Mesenchymal stem cell (in vitro differentiated cells and primary cell): Measurements from ENCODE around the gene GPR39.

ENCODE experiments used
- DNase-seq: peaks from one replicate; pipeline ENCODE4 v3.0.0-alpha.2; 2013
- H2AFZ ChIP-seq: one replicate; pipeline ENCODE4 v1.6.1; 2013; ENCODE audit warnings: low read depth, mild to moderate bottlenecking, control low read depth, inconsistent platforms, low read length, moderate library complexity
- H2AK5ac ChIP-seq: 2 replicates; pipeline ENCODE4 v1.6.1; 2013; ENCODE audit warnings: low read length, moderate library complexity, mild to moderate bottlenecking, inconsistent platforms; ENCODE audit not compliant: severe bottlenecking
- H2BK120ac ChIP-seq: one replicate; pipeline ENCODE4 v1.6.1; 2013; ENCODE audit warnings: low read depth, mild to moderate bottlenecking, inconsistent platforms, low read length, moderate library complexity
- H2BK12ac ChIP-seq, 2 experiments: one replicate each; pipeline ENCODE4 v1.6.1; 2013; ENCODE audit warnings: inconsistent platforms in 2 of 2, low read length in 2 of 2, mild to moderate bottlenecking in 2 of 2, moderate library complexity in 2 of 2, control low read depth in 1 of 2
- H2BK15ac ChIP-seq: one replicate; pipeline ENCODE4 v1.6.1; 2013; ENCODE audit warnings: mild to moderate bottlenecking, low read depth, inconsistent platforms; ENCODE audit not compliant: poor library complexity, severe bottlenecking
- H2BK5ac ChIP-seq: 2 replicates; pipeline ENCODE4 v1.6.1; 2013; ENCODE audit warnings: low read depth, mild to moderate bottlenecking, low read length, control low read depth, inconsistent platforms; ENCODE audit not compliant: poor library complexity, severe bottlenecking
- H3K14ac ChIP-seq, 2 experiments: one replicate each; pipeline ENCODE4 v1.6.1; 2013; ENCODE audit warnings: inconsistent platforms in 2 of 2, low read length in 2 of 2, control low read depth in 1 of 2, mild to moderate bottlenecking in 1 of 2, moderate library complexity in 1 of 2
- H3K18ac ChIP-seq, 2 experiments: one replicate each; pipeline ENCODE4 v1.6.1; 2013; ENCODE audit warnings: inconsistent platforms in 2 of 2, low read length in 2 of 2, control low read depth in 1 of 2, low read depth in 1 of 2, mild to moderate bottlenecking in 1 of 2
- H3K23ac ChIP-seq, 2 experiments: one replicate each; pipeline ENCODE4 v1.6.1; 2013; ENCODE audit warnings: inconsistent platforms in 2 of 2, low read length in 2 of 2, mild to moderate bottlenecking in 2 of 2, moderate library complexity in 2 of 2, control low read depth in 1 of 2
- H3K27ac ChIP-seq: 2 replicates; pipeline ENCODE4 v1.5.1; 2013; ENCODE audit warnings: mild to moderate bottlenecking, moderate library complexity, low read length, control low read depth, inconsistent platforms; ENCODE audit not compliant: poor library complexity, severe bottlenecking
- H3K27me3 ChIP-seq, 2 experiments: 2 replicates each; pipeline versions ENCODE4 v1.6.1 to v1.7.0; 2013; ENCODE audit warnings: low read length in 2 of 2, mild to moderate bottlenecking in 2 of 2, moderate library complexity in 2 of 2, control low read depth in 1 of 2, inconsistent platforms in 1 of 2; ENCODE audit not compliant: control insufficient read depth in 1 of 2, insufficient read depth in 1 of 2
- H3K36me3 ChIP-seq, 2 experiments: 2 replicates each; pipeline versions ENCODE4 v1.6.1 to v1.7.0; 2013; ENCODE audit warnings: low read length in 2 of 2, control low read depth in 1 of 2, inconsistent platforms in 1 of 2, low read depth in 1 of 2, mild to moderate bottlenecking in 1 of 2; ENCODE audit not compliant: insufficient read depth in 2 of 2, control insufficient read depth in 1 of 2
- H3K4ac ChIP-seq, 2 experiments: one replicate each; pipeline ENCODE4 v1.6.1; 2013; ENCODE audit warnings: inconsistent platforms in 2 of 2, low read length in 2 of 2, mild to moderate bottlenecking in 2 of 2, moderate library complexity in 2 of 2, control low read depth in 1 of 2, low read depth in 1 of 2
- H3K4me1 ChIP-seq: 2 replicates; pipeline ENCODE4 v1.6.1; 2013; ENCODE audit warnings: low read depth, low read length, control low read depth; ENCODE audit not compliant: control insufficient read depth, insufficient read depth
- H3K4me2 ChIP-seq: 2 replicates; pipeline ENCODE4 v1.6.1; 2013; ENCODE audit warnings: low read length, mild to moderate bottlenecking, inconsistent platforms; ENCODE audit not compliant: poor library complexity, severe bottlenecking
- H3K4me3 ChIP-seq, 2 experiments: 2 replicates each; pipeline versions ENCODE4 v1.5.1 to v1.7.0; 2013; ENCODE audit warnings: low read length in 2 of 2, mild to moderate bottlenecking in 2 of 2, control low read depth in 1 of 2, low read depth in 1 of 2; ENCODE audit not compliant: insufficient read depth in 1 of 2
- H3K79me1 ChIP-seq: replicated peaks from 2 replicates; pipeline ENCODE4 v1.6.1; 2013; ENCODE audit warnings: mild to moderate bottlenecking, control low read depth, low read length, inconsistent platforms; ENCODE audit not compliant: poor library complexity, severe bottlenecking
- H3K9ac ChIP-seq: 2 replicates; pipeline ENCODE4 v1.7.0; 2013; ENCODE audit warnings: mild to moderate bottlenecking, low read length, moderate library complexity
- H3K9me3 ChIP-seq: 2 replicates; pipeline ENCODE4 v1.7.0; 2013; ENCODE audit warnings: mild to moderate bottlenecking, low read length; ENCODE audit not compliant: control insufficient read depth
- H4K8ac ChIP-seq: one replicate; pipeline ENCODE4 v1.6.1; 2013; ENCODE audit warnings: inconsistent platforms, mild to moderate bottlenecking, low read length, moderate library complexity
- H4K91ac ChIP-seq: one replicate; pipeline ENCODE4 v1.6.1; 2013; ENCODE audit warnings: mild to moderate bottlenecking, low read length, inconsistent platforms
- WGBS: methylation state at CpG from one replicate; pipeline ENCODE4 v1.1.7; 2013; ENCODE audit warnings: mixed read lengths; 5-methylcytosine and 5-hydroxymethylcytosine counted together

Gene GPR39

DNA sequence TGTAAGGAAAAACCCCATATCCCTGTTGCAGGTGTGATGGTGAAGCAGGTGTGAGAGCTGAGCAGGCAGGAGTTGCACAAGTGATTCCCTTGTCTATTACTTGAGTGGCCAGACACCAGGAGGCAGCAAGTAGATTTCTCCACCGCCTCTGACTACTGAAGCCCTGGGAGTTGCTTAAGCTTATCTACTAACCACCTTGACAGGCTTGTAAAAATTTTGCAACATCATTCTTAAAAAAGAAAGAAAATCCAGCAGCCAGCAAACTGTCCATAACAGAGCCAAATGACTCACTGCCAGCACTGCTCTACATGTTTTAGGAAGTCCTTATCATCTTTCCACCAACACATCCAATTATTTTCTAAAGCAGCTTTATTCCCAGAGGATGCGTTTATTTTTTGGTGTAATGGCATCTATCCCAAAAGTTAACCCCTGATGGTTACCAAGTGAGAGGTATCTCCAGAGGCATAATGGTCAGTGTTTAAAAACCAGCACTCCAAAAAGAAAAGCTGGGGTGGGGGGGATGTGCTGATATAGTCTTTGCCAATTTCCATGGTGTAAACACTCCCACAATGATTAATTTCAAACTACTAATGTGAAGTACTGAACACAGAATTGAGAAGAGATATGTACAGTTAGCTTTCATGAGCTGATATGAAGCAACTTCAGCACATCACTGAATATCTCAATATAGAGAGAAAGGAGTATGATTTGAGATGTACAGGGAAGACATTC, 16.3 kb upstream of the GPR39 start:
- Histone ChIP-seq H3K9ac (no peak overlapping the region), H3K4me3 (no peak overlapping the region), H3K79me1 (no peaks in the 10 kb centered on the region), H3K36me3 (no peaks in the 10 kb centered on the region), H3K9me3 (no peaks in the 10 kb centered on the region), H3K27ac (no peak overlapping the region), H2BK120ac (no peak overlapping the region), H3K23ac (no peak overlapping the region), H3K14ac (no peak overlapping the region), H2AK5ac (no peak overlapping the region), H4K8ac (no peak overlapping the region), H2BK12ac (no peak overlapping the region), H3K18ac (no peak overlapping the region), H3K4me1 (no peaks in the 10 kb centered on the region), H4K91ac (no peak overlapping the region), H2AFZ (no peak overlapping the region), H3K4ac (no peak overlapping the region), H3K4me2 (no peak overlapping the region), H3K27me3 (no peaks in the 10 kb centered on the region), H2BK5ac (no peak overlapping the region), H2BK15ac (no peak overlapping the region)
- DNase-seq = no peak
- 80% methylated on average over 2 of the region's 2 CpGs for WGBS

DNA sequence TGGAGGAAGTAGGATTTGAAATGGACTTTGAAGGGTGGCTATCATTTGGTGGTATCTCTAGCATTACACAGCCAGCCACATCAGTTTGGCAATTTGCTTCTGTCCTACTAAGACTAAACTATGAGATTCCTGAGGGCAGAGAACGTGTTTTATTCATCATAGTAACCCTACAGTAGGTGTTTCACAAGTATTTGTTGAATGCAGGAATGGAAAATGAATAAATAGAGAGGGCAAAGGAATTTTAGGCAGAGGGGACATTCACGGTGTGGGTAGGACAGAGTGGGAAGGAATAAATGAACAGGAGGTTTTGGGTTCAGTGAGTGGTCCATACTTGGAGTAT, 15.7 kb upstream of the GPR39 start:
- no peak overlapping the region for H4K91ac ChIP-seq
- no peaks in the 10 kb centered on the region for H3K4me1 ChIP-seq
- no peaks in the 10 kb centered on the region for H3K27me3 ChIP-seq
- no peak overlapping the region for H3K14ac ChIP-seq
- H3K9ac ChIP-seq = no peak overlapping the region
- no peaks in the 10 kb centered on the region for H3K36me3 ChIP-seq
- H3K18ac ChIP-seq = no peak overlapping the region
- H3K27ac ChIP-seq = no peak overlapping the region
- H3K79me1 ChIP-seq = no peaks in the 10 kb centered on the region
- H3K4me2 ChIP-seq = no peak overlapping the region
- H2BK5ac ChIP-seq = no peak overlapping the region
- H3K23ac ChIP-seq = no peak overlapping the region
- H3K9me3 ChIP-seq = no peaks in the 10 kb centered on the region
- H2BK12ac ChIP-seq = no peak overlapping the region
- H3K4me3 ChIP-seq = no peak overlapping the region
- no peak overlapping the region for H2BK120ac ChIP-seq
- H2AK5ac ChIP-seq = no peak overlapping the region
- H4K8ac ChIP-seq = no peak overlapping the region
- H2AFZ ChIP-seq = no peak overlapping the region
- WGBS = 29% methylated on average over 2 of the region's 2 CpGs
- no peak overlapping the region for H2BK15ac ChIP-seq
- no peak overlapping the region for H3K4ac ChIP-seq
- no peak for DNase-seq

GRCh38 chr2:132401326-132401725, 15.3 kb upstream of the GPR39 start:
- WGBS = 74% methylated on average over 1 of the region's 2 CpGs
- H3K4me2 ChIP-seq = no peak overlapping the region

DNA sequence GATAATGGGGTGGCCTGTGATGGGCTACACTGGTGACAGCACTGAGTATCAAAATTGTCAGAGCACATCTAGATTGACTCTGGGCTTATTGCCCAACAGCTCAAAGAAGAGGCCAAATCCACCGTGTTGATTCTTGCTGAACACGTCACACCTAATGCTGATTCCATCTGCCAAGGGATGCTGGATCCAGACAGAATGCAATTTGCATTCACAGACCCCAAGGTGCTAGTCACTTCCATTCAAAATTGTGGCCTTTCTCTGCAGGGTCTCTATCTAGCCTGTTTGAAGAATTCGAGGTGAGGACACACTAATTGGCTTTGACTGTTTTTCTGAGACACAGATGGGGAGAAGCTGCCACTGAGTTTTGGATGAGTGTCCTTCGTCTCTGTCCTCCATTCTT, 13.5 kb upstream of the GPR39 start:
- Histone ChIP-seq H2BK12ac (no peak overlapping the region), H3K4me1 (no peaks in the 10 kb centered on the region), H3K18ac (no peak overlapping the region), H2AK5ac (no peak overlapping the region), H3K4me2 (no peak overlapping the region), H2BK15ac (no peak overlapping the region), H3K79me1 (no peaks in the 10 kb centered on the region), H3K9ac (no peak overlapping the region), H3K9me3 (no peaks in the 10 kb centered on the region), H2BK5ac (no peak overlapping the region), H3K27me3 (no peaks in the 10 kb centered on the region), H3K14ac (no peak overlapping the region), H3K4ac (no peak overlapping the region), H2BK120ac (no peak overlapping the region), H3K27ac (no peak overlapping the region), H3K4me3 (no peak overlapping the region), H3K36me3 (no peaks in the 10 kb centered on the region), H4K91ac (no peak overlapping the region), H3K23ac (no peak overlapping the region), H4K8ac (no peak overlapping the region), H2AFZ (no peak overlapping the region)
- WGBS = 43% methylated on average over 4 of the region's 4 CpGs
- no peak for DNase-seq

More at GRCh38 chr2:132401326-132401725, 15.3 kb upstream of the GPR39 start:
- Histone ChIP-seq H3K9me3 (no peaks in the 10 kb centered on the region), H3K27me3 (no peaks in the 10 kb centered on the region), H4K91ac (no peak overlapping the region), H3K27ac (no peak overlapping the region), H4K8ac (no peak overlapping the region), H3K4me1 (no peaks in the 10 kb centered on the region), H2BK15ac (no peak overlapping the region), H3K36me3 (no peaks in the 10 kb centered on the region), H3K9ac (no peak overlapping the region), H3K79me1 (no peaks in the 10 kb centered on the region), H2BK5ac (no peak overlapping the region), H3K23ac (no peak overlapping the region), H2AK5ac (no peak overlapping the region), H3K14ac (no peak overlapping the region), H2BK12ac (no peak overlapping the region), H2AFZ (no peak overlapping the region), H3K18ac (no peak overlapping the region), H3K4ac (no peak overlapping the region), H3K4me3 (no peak overlapping the region), H2BK120ac (no peak overlapping the region)
- no peak for DNase-seq
